GM12801 (cell line): ENCODE results near the gene PRR19.

Source experiments
- CTCF ChIP-seq: IDR thresholded peaks from one replicate; pipeline ENCODE4 v1.5.1; 2011; ENCODE audit warnings: control low read depth; ENCODE audit not compliant: insufficient read length; ENCODE audit errors: extremely low read depth

The PRR19 gene

DNA sequence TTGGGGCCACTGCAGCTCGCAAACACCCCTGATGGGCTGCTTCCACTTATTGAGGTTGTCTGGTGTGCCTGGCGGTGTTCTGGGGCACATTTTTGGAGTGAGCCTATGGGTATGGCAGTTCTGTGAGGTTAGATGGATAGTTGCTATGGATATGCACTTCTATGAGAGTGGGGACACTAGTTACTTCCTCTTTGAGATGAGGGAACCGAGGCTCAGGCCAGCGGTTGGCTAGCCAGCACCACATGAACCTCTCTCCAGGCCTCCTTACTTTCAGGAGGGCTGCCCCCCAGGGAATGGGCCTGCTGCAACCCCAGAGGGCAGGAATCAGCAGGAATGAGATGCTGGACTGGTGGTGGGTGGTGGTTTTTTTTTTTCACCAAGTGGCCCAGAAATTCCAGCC is 13.5 kb upstream of the PRR19 start:
- no peak for TF ChIP-seq CTCF

DNA sequence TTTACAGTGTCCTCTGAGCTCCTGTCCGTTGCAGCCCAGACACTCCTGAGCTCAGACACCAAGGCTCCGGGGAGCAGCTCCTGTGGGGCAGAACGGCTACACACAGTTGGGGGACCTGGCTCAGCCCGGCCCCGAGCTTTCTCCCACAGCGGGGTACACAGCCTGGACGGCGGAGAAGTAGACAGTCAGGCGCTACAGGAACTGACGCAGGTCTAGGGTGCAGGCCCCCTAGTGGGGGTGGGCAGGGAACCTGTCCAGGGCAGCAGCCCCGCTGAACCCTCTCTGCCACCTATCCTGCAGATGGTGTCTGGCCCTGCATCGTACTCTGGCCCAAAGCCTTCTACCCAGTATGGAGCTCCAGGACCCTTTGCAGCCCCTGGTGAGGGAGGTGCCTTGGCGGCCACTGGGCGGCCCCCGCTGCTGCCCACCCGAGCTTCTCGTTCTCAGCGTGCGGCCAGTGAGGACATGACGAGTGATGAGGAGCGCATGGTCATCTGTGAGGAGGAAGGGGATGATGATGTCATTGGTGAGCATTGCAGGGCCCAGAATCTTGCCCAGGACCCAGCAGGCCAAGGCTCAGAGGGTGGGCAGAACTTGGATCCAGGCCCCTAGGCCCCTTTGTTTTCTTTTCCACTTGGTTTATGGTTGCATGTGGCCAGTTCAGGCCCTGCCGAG is 12.9 kb upstream of the PRR19 start:
- TF ChIP-seq CTCF = no peak

- no peak for TF ChIP-seq CTCF
Observed at GRCh38 chr19:42289556-42290041, 12.3 kb upstream of the PRR19 start.

- TF ChIP-seq CTCF = no peak
Observed at GRCh38 chr19:42290136-42290522, 11.8 kb upstream of the PRR19 start.

DNA sequence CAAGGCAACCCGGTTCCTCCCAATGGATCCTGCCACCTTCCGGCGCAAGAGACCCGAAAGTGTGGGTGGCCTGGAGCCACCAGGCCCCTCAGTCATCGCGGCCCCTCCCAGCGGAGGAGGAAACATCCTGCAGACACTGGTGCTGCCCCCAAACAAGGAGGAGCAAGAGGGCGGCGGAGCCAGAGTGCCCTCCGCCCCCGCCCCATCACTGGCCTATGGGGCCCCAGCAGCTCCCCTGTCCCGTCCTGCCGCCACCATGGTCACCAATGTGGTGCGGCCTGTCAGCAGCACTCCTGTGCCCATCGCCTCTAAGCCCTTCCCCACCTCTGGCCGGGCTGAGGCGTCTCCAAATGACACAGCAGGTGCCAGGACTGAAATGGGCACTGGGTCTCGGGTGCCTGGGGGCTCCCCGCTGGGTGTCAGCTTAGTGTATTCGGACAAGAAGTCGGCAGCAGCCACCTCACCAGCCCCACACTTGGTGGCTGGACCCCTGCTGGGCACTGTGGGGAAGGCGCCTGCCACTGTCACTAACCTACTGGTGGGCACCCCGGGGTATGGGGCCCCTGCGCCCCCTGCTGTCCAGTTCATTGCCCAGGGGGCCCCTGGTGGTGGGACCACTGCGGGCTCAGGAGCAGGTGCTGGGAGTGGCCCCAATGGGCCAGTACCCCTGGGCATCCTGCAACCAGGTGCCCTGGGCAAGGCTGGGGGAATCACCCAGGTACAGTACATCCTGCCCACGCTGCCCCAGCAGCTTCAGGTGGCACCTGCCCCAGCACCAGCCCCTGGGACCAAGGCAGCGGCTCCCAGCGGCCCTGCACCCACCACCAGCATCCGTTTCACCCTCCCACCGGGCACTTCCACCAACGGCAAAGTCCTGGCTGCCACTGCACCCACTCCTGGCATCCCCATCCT is 11.2 kb upstream of the PRR19 start:
- TF ChIP-seq CTCF = no peak

DNA sequence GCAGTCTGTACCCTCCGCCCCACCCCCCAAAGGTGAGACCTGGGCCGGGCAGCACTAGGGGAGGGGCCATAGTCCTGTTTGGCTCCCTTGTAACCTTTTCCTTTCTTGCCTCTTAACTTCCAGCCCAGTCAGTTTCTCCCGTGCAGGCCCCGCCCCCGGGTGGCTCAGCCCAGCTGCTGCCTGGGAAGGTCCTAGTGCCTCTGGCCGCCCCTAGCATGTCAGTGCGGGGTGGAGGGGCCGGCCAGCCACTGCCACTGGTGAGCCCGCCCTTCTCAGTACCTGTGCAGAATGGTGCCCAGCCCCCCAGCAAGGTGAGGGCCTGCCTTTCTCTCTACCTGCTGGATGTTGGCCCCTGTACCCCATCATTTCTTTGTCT is 10.5 kb upstream of the PRR19 start:
- no peak for TF ChIP-seq CTCF

DNA sequence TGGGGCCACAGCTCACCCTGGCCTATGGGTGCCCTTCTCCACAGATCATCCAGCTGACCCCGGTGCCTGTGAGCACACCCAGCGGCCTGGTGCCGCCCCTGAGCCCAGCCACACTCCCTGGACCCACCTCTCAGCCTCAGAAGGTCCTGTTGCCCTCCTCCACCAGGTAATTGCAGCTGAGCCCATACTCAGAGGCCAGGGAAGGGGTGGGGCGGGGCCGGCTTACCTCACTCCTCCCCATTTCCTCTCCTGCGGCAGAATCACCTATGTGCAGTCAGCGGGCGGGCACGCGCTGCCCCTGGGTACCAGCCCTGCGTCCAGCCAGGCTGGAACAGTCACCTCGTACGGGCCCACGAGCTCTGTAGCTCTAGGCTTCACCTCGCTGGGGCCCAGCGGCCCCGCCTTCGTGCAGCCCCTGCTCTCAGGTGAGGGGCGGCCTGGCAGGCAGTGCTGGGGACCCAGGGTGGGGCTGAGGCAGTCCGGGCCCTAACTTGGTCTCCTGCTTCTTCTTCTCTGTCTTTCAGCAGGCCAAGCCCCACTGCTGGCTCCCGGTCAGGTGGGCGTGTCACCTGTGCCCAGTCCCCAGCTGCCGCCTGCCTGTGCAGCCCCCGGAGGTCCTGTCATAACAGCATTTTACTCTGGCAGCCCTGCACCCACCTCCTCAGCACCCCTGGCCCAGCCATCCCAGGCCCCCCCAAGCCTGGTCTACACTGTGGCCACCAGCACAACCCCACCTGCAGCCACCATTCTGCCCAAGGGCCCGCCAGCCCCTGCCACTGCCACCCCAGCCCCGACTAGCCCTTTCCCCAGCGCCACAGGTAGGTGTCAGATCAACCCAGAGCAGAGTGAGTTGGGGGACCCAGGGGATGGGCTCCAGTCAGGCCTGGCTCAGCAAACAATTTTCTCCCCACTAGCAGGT is 9.6 kb upstream of the PRR19 start:
- no peak for TF ChIP-seq CTCF
